ENCODE data around the gene KRTAP5-8. TPM values are rescaled to one million over a fixed set of nuclear protein-coding genes. Genes with fewer than 3 reads are reported as not detected.

KRTAP5-8 gene
- total and polyA plus RNA-seq, 2 of the 4 experiments (the other 2 are of a cell fraction) = 0.07 TPM; not detected in 1

DNA sequence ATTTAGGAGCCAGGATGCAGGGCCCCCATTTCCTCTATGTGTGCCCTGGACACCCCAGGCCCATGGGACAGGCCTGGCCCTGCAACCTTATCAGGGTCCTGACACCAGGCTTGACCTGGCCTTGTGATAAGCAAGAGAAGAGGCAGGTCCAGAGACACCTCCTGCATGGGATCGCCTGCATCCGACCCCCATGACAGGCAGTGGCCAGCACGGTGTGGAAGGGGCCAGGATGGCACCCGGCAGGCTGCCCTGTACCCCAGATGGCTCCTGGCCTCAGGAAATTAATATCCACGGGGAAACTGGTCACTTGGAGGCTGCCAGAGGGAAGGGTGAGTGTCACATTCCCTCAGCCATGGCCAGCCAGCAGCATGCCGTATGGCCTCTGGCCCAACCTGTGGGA, 17.2 kb downstream of the KRTAP5-8 start:
- dilution Hi-C loops (cut with HindIII; ENCODE audit: low sequenced_read_pairs, unreplicated experiment) = no loop called here
- 63% methylated on average over 4 of the region's 6 CpGs; no CpG with 5 or more reads in 1 of the 2 experiments for whole genome bisulfite sequencing, 2 experiments (ENCODE audit: extremely low coverage in 2 of 2, insufficient read length in 1 of 2)

More for the DNA sequence above, 17.2 kb downstream of the KRTAP5-8 start:
- Histone ChIP-seq H3K4me3 (ENCODE audit: insufficient read depth, low read depth, low read length) (no peak overlapping the region), H4K20me1 (ENCODE audit: insufficient read depth, low read length) (no peaks in the 10 kb centered on the region), H3K4me1 (ENCODE audit: control insufficient read depth, insufficient read depth, low read length) (no peaks in the 10 kb centered on the region), H3K36me3 (ENCODE audit: control insufficient read depth, insufficient read depth, low read length) (no peaks in the 10 kb centered on the region), H4K5ac (ENCODE audit: low read depth, low read length) (no peak overlapping the region), H3K9me1 (ENCODE audit: insufficient read depth, low read length) (no peaks in the 10 kb centered on the region), H3K4me2 (ENCODE audit: low read depth, low read length) (no peak overlapping the region), H2BK15ac (ENCODE audit: low read depth, low read length) (no peak overlapping the region), H4K91ac (ENCODE audit: insufficient read depth, low read depth, low read length) (no peak overlapping the region), H4K8ac (ENCODE audit: low read depth in 2 of 2, low read length in 2 of 2) (no peak overlapping the region), H3K23ac (ENCODE audit: low read depth, low read length) (no peak overlapping the region), H3K4ac (ENCODE audit: low read depth, low read length) (no peak overlapping the region), H2AK5ac (ENCODE audit: low read depth, low read length) (no peak overlapping the region), H2BK5ac (ENCODE audit: low read depth, low read length, poor library complexity, severe bottlenecking) (no peak overlapping the region), H3K56ac (ENCODE audit: extremely low read depth, insufficient read depth, low read length) (no peak overlapping the region), H3K18ac (ENCODE audit: low read depth, low read length) (no peak overlapping the region), H2AK9ac (replicated peaks; ENCODE audit: low read depth, low read length, poor library complexity) (no peak overlapping the region), H3K27me3 (ENCODE audit: control insufficient read depth, insufficient read depth, low read length) (peaks cover 4% of the 10 kb centered on the region; the same call in 1 of the 2 replicates), H3K27ac (ENCODE audit: insufficient read depth, low read length) (no peak overlapping the region), H3K9me3 (ENCODE audit: control insufficient read depth, insufficient read depth, low read length) (no peaks in the 10 kb centered on the region), H2BK20ac (ENCODE audit: low read depth, low read length) (no peak overlapping the region), H3K14ac (replicated peaks; ENCODE audit: low read depth, low read length) (no peak overlapping the region), H3K79me1 (ENCODE audit: low read depth in 1 of 2, low read length in 2 of 2) (no peaks in the 10 kb centered on the region), H2AFZ (replicated peaks; ENCODE audit: low read length, poor library complexity) (no peak overlapping the region), H2BK120ac (ENCODE audit: low read depth, low read length) (no peak overlapping the region), H3K9ac (ENCODE audit: low read depth, low read length) (no peak overlapping the region)
- POLR2A ChIA-PET (ENCODE audit: unreplicated experiment) = no interaction called here
- in situ Hi-C loops (cut with MboI; ENCODE audit: low sequenced_read_pairs) = no loop called here
- TF ChIP-seq MXI1 (IDR thresholded peaks at IDR 0.05; ENCODE audit: borderline replicate concordance, low read depth, low read length) (no peak), NFE2L2 (IDR thresholded peaks at IDR 0.05; ENCODE audit: low read depth, low read length) (no peak), SMC3 (IDR thresholded peaks at IDR 0.05; ENCODE audit: low read depth, low read length) (no peak), MAFK (IDR thresholded peaks at IDR 0.05; ENCODE audit: low read depth, low read length) (no peak), CHD1 (IDR thresholded peaks at IDR 0.05; ENCODE audit: low read depth, low read length) (no peak)
- TF ChIP-seq, protein P1, sequence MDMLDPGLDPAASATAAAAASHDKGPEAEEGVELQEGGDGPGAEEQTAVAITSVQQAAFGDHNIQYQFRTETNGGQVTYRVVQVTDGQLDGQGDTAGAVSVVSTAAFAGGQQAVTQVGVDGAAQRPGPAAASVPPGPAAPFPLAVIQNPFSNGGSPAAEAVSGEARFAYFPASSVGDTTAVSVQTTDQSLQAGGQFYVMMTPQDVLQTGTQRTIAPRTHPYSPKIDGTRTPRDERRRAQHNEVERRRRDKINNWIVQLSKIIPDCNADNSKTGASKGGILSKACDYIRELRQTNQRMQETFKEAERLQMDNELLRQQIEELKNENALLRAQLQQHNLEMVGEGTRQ (IDR thresholded peaks at IDR 0.05; ENCODE audit: low read depth, low read length) = no peak
- CTCF ChIA-PET = no interaction called here
- BruUV-seq (replicated peaks) = no TSS peak
- DNase-seq (no peak), ATAC-seq (ENCODE audit: low read depth) (no peak)
- intact Hi-C loops (cut with micrococcal nuclease) = no loop called here
